Embryonic facial prominence (tissue), 1 donor: ENCODE measurements around the gene TAB2.

Source experiments
- DNase-seq: peaks from one replicate; pipeline ENCODE4 v3.0.0-alpha.2; 2016; ENCODE audit errors: extremely low spot score

TAB2 gene, protein sequence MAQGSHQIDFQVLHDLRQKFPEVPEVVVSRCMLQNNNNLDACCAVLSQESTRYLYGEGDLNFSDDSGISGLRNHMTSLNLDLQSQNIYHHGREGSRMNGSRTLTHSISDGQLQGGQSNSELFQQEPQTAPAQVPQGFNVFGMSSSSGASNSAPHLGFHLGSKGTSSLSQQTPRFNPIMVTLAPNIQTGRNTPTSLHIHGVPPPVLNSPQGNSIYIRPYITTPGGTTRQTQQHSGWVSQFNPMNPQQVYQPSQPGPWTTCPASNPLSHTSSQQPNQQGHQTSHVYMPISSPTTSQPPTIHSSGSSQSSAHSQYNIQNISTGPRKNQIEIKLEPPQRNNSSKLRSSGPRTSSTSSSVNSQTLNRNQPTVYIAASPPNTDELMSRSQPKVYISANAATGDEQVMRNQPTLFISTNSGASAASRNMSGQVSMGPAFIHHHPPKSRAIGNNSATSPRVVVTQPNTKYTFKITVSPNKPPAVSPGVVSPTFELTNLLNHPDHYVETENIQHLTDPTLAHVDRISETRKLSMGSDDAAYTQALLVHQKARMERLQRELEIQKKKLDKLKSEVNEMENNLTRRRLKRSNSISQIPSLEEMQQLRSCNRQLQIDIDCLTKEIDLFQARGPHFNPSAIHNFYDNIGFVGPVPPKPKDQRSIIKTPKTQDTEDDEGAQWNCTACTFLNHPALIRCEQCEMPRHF

DNA sequence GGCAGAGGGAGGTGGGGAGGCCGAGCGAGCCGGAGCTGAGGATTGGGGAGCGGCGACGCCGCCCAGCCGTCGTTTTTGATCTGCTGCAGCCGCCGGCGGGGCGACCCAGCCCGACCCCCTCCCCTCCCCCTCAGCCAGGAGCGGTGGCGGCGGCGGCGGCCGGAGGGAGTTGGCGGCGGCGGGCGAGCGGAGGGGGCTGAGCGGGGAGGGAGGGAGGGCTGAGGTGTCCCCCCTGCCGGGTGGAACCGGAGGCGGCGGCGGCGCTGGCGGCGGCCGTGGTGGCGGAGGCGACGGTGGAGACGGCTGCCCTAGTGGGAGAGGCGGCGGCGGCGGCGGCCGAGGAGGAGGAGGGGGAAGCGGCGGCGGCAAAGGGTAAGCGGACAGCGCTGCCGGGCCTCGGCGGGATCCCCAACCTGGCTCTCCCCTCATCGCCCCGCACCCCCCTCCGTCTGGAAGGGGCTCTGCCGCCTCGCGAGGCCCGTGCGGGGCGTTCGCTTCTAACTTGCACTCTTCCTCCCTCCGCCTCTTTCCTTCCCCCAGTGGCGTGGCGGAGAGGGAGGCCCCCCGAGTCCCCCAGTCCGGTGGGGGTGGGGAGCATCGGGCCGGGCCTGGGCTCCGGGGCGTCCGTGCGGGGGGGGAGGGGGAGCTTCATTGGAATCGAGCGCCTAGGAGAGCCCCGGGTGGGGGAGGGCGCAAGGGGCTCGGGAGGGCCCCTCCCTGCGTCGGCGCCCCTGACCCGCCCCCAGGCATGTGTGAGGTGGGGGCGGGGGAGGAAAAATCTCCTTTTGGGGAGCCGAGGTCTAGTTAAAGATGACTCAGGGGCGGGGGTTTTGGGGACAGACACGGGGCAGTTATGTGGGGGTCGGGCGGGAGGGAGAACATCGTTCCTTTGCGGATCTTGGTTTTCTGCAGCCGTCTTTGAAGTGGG, at the start of gene TAB2:
TSS of gene TAB2 (plus strand) at position 69 of the 928 bp plus-strand sequence. CDS start 52,286 bp downstream, outside the sequence.
- DNase-seq: peak; percentile 30

DNA sequence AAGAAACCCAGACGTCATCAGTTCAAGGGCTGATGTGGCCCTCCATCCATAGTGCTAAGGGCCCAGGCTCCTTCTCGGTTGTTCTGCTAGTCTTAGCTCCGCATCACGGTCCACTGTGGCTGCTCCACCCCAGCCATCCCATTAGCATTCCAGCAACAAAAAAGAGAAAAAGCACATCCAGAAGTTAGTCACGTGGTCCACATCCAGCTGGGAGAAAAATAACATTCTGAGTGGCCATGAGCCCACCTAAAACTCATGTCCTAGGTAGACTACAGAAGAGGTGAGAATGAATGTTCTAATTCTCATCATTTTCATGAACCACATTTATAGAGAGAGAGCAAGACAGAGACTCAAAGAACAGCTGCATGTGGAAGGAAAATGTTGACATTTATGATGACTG, 49.4 kb upstream of the TAB2 start:
- no peak for DNase-seq

DNA sequence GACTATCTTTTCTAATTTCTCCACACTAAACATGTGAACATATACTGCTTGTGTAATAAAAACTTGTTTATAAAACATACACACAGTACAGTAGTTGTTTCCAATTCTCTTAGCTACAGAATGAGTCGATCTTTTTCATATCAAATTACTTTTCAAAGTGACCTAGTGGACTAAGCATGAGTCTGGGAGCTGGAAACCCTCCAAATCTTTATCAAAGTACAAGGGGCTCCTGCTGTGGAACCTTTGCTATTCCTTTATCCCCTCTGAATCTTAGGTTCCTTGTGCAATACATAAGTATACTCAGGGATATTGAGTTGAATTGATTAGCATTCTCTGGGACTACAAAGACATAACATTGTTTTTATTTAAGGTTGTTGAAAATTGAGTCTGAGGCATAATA, 48.7 kb upstream of the TAB2 start:
- DNase-seq: no peak

DNA sequence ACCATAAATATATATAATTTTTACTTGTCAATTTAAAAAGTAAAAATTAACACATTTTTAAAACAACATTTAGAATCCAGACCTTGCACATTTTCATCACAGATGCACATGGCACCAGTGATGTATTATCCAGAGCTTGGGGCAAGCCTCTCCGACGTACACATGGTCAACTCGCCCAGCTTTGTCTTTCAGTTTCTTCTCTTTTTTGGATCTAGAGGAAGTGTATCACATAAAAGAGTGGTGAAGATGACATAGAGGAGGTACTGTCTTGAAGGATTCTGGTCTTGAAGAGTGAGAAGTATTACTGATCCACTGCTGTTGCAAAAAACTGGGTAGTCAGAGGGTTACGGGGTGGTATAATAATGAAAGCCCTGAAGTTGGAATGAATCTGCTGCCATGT, 46.9 kb upstream of the TAB2 start:
- no peak for DNase-seq

DNA sequence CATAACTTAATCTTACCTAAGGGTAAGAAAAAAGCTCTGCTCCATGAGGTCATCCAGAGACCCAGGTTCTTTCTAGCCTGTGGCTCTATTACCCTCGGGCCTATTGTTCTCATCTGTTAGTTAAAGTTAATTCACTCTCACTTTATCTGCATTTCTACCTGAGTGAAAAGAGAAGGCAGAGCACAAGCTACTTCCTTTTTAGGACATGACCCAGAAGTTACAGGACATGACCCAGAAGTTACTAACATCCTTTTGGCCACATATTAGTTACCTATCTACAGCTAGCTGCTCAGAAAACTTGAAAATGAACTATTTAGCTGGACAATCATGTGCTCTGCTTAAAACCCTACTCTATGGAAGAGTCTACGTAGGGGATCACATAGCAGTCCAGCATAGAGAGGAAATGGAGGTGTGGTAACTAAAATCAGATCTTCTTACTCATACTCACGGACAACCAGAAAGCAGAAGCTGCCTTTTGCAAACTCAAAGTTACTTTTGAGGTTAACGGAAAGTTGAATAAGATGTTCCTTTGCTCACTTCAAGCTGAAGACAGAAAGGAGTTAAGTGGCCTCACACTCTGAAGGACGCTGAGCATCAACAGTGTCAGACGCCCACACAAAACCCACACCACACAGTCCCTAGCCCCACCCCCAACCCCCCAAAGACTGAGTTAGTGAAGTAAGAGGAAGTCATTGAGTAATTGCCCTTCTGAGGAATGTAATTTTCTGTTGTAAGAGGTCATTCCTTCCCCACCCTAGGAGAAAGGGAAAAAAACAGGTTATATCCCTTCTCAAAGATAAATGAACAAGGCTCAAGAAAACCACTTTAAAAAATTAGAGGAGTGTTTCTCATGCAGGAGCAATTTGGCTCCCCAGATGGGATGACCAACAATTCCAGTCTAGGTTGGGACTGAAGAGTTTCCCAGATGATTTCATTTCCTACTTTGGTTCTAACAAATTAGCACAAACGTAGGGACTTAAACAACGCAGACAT, 45.9 kb upstream of the TAB2 start:
- DNase-seq: no peak

DNA sequence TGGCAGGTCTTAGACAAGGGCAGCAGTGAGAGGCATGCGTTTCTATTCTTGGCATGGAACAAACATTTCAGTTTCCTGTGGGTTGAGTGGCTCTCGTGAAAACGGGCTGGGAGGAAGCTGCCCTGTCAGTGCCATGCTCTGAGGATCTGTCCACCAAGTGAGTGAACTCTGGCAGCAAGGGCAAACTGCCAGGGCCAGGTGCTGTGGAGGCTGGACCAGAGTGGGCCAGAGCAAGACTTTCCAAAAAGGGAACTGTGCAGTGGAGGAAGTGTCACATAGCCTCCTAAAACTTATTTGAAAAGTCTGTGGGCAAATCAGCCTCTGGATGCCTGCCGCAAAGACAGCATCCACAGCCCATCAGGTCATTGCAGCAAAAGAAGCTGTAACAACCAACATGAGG, 44.2 kb upstream of the TAB2 start:
- no peak for DNase-seq

DNA sequence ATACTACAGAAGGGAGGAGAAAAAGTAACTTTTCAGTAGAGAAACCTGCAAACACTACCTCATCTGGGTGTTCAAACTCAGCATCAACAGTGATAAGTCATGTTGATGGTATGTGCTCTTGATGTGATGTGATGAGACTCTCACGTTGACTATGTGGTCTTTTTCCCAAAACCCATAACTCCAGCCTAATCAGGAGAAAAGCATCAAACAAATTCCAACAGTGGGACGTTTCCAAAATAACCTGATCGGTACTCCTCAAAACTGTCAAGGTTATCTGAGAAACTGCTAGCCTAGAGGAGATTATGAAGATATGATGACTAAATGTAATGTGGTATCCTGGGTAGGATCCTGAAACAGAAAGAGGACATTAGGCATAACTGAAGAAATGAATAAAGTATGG, 41.9 kb upstream of the TAB2 start:
- no peak for DNase-seq

DNA sequence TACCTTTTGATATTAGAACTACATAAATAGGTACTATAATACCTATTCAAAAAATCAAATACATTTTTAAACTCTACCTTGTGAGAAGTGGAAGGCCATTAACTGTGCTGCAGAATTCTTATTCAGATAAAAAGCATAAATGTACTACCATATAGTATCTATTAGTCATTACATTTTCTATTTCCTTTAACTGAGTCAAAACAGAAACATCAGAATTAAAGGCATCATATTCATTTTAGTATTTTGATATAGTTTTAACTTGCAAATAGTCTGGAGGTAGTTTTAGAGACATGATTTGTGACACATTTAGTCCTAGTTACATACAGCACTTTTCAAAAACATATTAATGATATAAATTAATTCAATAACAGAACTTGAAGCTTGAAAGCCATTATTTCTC, 39.9 kb upstream of the TAB2 start:
- DNase-seq: no peak

DNA sequence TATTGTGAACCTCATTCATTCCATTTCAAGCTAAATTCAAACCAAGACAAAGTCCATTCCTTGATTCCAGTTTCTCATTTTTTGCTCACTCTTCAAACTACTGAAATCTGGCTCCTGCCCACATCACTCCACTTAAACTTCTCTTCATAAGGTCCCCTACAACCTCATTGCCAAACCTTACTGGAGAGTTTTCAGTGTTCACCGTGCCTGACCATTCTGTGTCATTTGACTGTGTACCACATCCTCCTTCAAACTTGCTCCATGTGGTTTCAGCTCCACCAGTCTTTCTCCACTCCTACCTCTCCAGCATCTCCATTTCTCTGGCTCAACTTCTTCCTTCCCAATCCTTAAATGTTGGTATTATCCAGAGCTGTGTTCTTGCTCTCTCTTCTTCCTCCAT, 38.5 kb upstream of the TAB2 start:
- DNase-seq: no peak

DNA sequence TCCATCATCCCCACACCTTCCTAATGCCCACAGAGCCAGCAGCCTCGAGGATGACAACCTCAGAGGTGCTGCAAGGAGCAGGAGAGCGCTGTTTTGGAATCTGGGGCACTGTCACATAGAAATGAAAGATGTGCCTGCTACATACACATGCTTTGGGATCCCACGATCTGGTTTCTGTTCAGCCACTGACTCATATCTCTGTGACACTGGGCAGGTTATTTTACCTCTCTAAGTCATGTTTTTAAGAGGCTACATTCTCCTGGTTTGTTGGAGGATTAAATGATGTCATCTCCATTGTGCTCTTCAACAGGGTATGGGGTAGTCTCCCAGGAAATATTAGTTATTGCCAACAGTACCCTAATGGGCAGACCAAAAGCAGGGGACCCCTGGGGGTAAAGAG, 32.6 kb upstream of the TAB2 start:
- no peak for DNase-seq

DNA sequence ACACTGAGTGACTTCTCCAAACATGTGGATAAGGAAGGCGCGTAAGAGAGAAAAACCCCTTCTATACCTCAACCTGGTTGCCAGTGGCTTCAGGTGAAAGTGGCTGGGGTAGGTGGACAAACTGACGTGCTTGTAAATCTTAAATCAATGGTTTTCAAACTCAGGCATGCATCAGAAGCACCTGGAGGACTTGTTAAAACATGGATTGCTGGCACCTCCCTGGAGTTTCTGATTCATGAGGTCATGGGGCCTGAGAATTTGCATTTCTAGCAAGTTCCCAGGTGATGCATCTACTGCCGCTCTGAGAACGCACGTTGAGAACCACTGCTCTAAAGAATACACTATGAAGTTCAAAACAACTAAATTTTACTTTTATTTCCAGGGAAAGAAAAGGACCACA, 31.9 kb upstream of the TAB2 start:
- DNase-seq: no peak

DNA sequence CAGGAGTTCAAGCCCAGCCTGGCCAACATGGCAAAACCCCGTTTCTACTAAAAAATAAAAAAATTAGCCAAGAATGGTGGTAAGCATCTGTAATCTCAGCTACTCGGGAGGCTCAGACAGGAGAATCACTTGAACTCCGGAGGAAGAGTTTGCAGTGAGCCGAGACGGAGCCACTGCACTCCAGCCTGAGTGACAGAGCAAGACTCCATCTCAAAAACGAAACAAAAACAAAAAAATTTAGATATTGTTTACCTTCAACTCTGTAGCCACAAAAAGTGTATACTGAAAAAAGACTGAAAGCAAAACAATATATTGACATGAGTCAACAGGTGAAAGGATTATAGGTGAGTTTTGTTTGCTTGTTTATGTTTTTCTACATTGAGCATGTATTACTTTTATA, 30.6 kb upstream of the TAB2 start:
- DNase-seq: no peak

DNA sequence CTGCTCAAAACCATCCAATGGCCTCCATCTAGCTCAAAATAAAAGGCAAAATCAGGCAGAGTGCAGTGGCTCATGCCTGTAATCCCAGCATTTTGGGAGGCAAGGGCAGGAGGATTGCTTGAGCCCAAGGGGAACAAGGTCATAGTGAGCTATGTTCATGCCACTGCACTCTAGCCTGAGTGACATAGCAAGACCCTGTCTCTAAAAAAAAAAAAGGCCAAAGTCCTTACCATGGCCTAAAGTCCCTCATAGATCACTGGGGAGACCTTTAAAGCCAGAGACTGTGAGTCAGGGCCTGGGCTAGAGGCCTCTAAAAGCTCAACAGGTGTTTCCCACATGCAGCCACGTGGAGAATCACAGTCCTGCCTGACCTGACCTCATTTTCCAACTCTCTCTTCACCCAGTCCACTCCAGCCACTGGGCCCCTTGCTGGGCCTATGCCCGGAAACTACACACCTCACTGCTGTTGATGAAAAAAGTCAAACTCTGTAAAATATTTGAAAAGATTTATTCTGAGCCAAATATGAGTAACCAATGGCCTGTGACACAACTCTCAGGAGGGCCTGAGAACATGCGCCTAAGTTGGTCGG, 28.2 kb upstream of the TAB2 start:
- no peak for DNase-seq

DNA sequence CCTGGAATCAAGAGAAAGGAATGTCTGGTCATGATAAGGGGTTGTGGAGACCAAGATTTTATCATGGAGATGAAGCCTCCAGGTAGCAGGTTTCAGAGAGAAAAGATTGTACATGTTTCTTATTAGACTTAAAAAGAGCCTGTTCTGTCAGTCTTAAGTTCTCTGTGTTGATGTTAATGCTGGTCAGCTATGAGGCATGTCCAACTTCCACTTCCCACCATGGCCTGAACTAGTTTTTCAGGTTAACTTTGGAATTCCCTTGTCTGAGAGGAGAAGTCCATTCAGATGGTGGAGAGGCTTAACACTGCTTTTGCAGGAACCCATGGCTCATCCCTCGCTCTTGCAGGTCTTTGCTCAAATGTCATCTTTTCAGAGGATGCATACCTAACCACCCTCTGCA, 27.5 kb upstream of the TAB2 start:
- no peak for DNase-seq

DNA sequence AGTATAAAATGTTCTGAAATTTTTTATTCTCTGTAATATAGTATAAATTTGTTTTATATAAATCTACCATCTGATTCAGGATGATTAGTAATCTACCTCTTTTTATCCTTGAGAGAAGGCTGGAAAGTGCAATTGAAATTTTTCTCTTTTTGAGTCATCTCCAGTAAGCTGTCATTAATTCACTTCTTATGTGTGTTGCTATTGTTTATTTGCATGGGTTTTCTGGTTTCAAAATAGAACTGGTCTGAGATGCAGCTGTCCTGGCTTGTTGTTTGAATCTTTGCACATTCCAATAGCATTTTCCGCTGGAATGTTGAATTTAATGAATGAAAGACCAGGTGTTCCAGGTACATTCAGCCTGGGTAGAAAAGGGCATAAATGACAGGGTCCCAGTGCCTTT, 24.3 kb upstream of the TAB2 start:
- no peak for DNase-seq

DNA sequence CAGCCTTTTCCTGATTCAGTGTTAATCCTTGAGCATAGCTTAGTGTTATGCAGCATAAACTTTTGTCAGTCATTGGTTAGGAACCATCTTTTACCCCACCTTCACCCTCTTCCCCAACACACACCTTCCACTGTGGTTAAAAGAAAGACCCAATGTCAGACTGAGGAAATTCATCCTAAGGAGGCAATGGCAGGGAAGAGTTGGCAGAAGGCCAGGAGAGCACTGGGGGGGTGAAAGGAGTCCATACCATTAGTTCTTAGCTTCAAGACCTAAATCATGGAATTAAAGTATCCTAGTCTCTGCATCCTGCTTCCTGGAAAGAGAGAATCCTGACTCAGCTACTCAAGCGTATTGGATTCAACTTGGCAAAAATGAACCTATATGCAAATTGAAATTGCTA, 16.9 kb upstream of the TAB2 start:
- no peak for DNase-seq

DNA sequence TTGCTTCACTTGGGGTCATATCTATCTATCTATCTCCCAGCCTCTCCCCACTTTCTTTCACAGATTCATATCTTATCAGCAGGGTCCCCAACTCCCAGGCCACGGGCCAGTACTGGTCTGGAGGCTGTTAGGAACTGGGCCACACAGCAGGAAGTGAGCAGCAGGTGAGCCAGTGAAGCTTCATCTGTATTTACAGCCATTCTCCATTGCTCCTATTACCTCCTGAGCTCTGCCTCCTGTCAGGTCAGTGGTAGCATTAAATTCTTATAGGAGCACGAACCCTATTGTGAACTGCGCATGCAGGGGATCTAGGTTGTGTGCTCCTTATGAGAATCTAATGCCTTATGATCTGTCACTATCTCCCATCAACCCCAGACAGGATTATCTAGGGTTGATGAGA, 14.8 kb upstream of the TAB2 start:
- DNase-seq: no peak

DNA sequence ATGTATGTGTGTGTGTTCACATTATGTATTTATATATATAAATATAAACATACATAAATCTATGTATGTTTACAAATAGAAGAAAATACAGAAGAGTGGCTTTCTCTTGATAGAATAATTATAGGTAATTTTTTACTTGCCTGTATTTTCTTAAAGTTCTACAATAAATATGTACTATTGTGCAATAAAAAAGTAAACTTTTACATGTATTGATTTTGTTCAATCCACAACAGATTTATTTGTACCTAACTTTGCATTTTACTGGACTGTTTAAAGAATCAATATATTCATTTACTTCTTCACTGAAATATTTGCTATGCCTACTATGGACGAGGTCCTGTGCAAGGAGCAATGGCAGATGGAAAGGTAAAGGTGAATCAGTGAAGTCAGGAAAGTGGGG, 14.0 kb upstream of the TAB2 start:
- no peak for DNase-seq

DNA sequence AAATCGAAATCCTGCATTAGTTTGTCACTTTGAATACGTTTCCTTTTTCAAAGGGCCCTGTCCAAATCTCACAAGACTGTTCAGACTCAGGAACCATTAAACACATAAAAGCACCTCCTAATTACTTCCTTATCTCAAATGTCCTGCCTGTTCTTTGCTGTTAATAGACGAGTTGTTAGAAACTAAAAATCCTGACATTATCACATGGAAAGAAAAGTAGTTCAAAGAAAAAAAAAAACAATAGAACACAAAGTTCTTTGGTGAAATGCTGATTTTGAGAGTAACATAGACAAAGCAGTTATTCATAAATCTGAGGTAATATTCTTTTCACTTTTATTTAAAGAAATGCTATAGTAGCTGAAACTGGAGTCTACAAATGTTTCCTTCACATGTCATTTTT, 12.1 kb upstream of the TAB2 start:
- DNase-seq: no peak

DNA sequence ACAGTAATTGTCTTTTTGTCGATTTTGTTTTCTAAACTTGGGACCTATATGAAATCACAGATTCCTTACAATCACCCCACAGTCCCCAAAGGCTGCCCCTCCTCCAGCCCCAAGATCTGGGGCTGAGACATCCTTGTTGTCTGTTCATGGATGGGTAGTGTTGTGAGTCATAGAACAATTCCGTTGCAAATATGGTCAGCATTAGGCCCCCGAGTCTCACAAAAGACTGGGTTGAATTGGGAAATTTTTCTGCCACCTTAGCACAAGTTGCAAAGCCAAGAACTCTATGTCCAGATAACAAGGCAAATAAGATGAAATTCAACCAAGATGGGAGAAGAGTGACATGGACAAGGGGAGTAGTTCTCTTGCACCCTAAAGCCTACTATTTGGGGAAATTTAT, 10.5 kb upstream of the TAB2 start:
- DNase-seq: no peak

DNA sequence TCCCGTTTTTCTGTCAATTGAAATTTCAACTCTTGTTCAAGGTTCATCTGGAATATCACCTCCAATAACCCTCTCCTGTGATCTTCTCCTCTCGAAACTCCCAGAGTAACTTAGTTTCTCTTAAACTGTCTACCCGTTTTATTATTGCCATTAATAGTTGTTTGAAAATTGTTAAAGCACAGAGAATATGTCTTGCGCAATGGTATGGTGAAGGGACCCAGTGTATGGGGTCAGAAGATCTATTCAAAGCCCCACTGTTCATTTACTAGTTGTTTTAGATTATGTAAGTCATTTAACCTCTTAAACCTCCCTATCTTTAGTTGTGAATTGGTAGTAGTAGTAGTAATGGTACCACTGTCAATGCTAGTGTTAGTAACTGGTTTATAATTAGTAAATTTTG, 6.2 kb upstream of the TAB2 start:
- DNase-seq: no peak
